ENCODE measurements around the gene THAP4.

Gene THAP4

DNA sequence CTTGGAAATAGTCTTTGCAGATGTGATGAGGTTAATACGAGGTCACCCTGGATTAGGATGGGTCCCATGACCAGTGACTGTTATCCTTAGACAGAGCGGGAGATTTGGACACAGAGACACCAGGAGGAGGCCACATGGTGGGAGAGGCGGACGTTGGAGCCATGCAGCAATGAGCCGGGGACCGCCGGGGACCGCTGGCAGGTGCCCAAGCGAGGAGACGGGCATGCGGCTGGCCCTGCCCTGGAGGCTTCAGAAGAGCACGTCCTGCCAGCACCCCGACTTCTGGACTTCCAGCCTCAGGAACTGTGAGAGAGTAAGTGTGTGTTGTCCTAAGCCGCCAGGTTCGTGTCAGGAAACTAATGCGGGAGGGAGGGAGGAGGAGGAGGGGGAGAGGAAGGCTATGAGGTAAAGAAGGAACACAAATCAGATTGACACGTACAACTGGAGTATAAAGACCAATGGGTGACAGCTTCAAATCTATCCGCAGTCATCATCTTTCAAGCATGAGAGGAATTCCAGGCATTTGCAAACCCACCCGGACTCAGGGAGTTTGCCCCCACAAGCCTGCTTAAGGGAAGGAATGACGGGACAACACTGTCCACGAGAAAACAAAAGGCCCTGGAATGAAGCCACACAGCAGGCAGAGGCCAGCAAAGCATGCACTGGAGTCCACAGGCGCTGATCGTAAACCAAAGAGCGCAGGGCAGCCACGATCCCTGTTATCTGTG, 90.0 kb downstream of the THAP4 start:
- no peak for DNase-seq (ENCODE audit: low spot score)

DNA sequence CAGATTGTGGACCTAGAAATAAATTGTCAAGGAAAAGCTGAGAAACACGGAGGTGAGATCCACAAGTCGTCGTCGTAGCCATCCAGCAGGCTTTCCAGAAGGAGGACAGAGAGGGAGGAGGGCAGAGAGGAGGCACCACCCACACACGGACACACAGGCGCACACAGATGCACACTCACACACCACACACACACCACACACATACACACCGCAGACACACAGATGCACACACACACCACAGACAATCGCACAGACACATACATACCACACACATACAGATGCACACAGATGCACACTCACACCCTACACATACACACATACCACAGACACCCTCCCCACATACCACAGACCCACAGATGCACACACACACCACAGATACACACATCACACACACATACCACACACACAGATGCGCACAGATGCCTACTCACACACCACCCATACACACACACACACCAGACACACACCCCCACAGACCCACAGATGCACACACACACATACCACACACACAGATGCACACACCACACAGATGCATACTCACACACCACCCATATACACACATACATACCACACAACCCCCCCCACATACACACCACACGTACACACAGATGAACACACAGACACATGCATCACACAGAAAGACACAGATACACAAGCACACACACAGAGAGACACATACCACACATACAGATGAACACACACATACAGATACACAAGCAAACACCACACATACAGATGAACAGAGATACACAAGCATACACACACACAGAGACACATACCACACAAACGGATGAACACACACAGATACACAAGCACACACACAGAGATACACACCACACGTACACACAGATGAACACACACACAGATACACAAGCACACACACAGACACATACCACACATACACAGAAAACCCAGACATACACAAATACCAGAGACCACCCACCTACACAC, 91.2 kb downstream of the THAP4 start:
- no peak for DNase-seq (ENCODE audit: low spot score)

DNA sequence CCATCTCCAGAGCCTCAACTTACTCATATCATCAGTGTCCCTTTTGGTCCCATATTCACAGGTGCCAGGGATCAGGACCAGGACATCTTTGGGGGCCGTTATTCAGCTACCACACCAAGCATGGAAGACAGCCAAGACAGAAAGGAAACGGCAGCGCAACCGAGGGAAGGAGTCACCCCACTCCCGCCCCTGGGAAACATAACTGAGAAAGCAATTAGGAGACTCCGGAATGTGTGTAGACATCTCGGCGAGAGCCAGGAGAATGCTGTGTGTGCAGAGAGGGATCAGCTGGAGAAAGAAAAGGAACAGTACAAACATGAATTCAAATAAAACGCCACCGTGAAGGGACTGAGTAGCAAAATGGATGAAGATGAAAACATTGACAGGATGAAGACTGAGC, 91.9 kb downstream of the THAP4 start:
- no peak for DNase-seq (ENCODE audit: low spot score)

DNA sequence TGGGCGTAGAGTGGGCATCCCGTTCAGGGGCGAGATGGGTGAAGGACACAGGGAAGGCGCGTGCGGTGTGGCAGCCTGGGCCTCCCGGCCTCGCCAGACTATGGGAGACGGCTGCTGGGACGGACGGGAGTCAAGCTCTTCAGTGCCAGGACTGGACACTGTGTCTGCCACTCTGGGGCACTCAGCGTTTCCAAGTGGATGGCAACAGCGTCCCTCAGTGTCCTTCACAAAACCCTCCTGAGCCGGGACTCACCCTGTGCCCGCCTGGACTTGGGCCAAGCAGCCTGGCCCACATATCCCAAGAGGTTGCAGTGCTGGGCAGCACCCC, 94.7 kb downstream of the THAP4 start:
- no peak for DNase-seq (ENCODE audit: low spot score)

DNA sequence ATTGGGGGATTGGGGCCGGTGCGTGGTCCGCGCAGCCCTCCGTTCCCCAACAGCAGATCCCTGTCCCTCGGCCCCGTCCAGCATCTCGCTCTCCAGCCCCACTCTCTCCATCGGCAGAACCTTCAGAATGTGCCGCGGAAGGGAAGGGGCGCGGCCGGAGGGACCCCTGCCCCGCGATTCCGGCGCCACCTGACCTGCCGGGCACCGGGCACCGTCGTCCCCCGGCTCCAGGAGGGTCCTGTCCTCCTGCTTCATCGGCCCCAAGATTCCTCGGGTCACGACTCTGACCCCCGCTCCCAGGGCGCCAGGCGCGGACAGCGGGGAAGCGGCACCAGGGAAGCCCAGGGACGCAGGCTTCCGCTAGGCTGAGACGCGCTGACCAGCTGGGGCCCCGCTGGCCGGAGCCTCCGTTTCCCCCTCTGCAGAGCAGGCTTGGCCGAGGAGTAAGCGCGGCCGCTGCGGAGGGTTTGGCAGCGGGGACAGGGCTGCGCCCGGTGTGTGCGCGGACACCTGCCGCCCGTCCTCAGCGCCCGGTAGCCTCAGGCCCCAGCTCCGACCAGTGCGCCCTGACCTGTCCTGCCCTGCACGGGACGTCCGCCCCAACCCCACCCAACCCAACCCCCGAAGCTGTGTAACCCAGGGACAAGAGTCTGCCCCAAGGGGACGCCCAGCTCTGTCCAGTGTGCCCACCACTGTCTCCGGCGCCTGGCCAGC, 95.2 kb downstream of the THAP4 start:
- DNase-seq (ENCODE audit: low spot score) = no peak

DNA sequence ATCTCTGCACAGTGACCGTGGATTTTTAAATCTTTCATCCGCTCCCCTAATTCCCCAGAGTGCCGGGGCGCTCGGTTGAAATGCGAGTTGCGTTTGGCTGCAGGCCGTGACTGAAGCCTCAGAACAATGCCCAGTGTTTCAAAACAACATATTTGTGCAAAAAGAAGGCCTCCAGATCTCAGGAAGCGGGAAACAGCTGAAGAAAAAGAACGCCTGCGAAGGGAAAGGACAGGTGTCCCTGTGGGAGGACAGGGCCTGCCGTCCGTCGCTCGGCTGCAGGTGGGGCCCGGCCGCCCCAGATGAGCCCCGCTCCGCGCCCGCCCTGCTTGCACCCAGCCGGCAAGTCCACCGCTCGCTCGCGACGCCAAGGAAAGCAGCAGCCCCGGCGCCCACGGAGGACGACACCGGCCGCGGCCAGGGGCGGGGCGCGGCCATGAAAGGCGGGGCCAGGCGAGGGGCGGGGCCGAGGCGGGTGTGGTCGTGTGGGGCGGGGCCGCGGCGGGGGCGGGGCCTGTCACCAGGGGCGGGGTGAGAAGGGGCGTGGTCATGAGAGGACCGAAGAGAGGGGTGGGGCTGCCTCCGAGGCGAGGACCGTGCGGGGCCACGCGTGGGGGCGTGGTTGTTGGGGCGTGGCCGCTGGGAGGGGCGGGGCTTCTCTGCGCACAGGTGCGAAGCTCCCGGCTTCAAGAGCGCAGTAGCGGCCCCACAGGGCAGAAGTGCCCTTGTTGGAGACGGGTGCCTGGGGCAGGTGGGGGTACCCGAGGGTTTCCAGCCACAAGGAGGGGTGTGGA, 96.0 kb downstream of the THAP4 start:
- peak; percentile 29 for DNase-seq (ENCODE audit: low spot score)

DNA sequence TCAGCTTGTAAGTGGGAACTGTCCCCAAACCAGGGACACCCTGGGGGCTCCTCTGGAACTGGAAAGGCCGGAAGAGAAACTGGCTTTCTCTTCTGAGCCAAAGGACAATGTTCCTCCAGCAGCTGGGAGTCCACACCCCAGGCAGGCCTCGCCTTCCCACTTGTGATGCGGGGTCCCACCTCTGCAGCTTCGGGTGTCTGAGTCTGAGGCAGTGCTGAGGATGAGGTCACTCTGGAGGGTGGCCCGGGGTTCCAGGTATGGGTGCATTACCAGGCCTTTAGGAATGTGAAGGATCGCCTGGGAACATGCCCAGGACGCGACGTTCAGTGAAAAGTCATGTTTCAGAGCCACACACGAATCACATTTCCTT, 96.6 kb downstream of the THAP4 start:
- DNase-seq (ENCODE audit: low spot score) = no peak

DNA sequence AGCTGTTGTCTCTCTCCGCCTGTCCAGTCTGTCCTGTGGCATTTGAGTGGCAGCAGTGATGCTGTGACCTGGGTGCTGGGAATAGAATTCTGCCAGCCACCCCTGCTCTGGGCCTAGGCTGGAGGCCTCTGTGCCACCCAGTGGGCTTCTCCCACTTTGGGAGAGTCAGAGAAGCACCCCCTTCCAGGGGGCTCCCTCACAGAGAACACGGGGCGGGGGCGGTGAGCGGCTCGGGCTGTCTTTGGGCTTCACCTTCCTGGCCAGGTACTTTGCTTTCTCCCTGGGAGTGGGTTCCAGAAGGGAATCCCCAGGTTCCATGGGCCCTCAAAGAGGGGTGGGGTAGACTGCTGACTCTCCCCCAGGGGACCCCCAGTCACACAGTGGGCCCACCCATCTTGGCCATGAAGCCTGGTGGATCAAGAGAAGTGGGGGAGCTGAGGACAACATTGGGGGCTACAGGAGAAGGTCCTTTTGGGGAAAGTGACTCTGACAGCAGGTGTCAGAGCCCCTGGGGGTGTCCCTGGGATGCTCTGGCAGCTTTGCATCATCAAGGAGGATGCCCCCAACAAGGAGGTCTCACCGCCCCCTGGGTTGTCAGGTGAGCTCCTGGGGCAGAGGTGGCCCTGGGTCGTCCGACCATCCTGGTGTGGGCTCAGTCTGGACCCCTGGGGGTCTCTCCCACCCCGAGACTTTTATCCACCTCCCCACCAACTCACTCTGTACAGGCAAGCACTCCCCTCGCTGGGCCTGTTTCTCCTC, 97.2 kb downstream of the THAP4 start:
- no peak for DNase-seq (ENCODE audit: low spot score)

DNA sequence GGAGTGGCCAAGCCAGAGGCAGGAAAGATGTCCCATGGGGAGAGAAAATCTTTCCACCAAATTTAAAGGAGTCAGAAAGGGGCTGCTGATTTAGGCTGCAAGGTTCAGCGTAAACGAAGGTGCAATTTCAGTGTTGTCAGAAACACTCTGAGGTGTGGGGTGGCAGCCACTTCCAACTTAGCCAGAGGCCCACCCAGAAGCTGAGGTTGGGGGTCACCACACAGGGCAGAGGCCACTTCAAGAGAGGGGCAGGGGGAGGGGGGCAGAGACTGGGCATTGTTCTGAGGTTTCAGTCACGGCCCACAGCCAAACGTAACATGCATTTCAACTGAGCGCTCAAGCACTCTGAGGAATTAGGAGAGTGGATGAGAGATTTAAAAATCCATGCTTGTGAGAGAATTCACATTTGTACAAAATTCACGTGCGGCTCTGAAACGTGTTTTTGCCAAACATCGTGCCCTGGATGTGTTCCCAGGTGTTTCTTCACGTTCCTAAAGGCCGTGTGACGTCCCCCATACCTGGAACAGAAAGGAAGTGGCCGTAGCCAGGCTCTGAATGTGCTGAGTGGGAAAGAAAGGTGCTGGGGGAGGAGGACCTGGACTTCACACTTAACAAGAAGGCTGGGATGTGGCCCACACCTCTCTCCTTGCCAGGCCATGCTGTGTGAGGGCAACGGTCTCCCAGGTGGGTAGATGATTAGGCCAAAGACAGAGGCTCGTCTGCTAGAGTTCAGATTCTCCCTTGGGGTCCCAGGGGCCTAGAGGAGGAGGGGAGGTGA, 97.9 kb downstream of the THAP4 start:
- no peak for DNase-seq (ENCODE audit: low spot score)

DNA sequence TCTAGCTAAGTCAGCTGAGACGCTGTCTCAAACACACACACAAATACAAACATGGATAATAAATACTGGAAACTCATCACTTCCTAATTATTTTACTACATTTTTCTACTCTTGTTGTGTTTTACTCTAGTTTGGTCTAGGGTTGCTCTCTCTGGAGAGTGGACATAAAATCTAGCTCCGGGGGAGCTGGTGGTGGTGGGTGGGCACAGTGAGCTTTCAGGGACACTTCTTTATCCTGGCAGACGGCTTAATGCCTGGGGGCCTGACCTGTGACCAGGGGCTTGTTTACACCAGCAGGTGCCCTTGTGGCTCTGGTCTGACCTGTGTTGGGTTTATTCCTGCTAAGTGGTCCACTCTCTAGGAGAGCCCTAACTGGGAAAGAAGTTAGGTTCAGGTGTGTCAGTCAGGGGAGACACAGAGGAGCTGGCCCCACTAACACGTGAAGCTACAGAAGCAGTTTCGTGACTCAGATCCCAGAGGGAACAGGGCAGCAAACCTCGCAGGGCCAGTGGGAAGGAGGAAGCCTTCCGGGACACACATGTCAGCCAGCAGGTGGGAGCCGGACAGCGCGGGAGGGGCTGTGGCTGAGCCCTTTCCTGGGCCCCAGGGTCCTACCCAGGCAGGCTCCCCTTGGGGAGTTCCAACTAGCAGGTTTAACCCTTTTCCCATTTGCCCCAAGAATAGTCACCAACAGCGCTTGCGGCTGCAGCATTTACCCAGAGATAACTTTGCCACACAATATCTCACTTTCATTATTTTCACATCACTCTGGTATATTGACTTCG, 100.9 kb downstream of the THAP4 start:
- no peak for DNase-seq (ENCODE audit: low spot score)

DNA sequence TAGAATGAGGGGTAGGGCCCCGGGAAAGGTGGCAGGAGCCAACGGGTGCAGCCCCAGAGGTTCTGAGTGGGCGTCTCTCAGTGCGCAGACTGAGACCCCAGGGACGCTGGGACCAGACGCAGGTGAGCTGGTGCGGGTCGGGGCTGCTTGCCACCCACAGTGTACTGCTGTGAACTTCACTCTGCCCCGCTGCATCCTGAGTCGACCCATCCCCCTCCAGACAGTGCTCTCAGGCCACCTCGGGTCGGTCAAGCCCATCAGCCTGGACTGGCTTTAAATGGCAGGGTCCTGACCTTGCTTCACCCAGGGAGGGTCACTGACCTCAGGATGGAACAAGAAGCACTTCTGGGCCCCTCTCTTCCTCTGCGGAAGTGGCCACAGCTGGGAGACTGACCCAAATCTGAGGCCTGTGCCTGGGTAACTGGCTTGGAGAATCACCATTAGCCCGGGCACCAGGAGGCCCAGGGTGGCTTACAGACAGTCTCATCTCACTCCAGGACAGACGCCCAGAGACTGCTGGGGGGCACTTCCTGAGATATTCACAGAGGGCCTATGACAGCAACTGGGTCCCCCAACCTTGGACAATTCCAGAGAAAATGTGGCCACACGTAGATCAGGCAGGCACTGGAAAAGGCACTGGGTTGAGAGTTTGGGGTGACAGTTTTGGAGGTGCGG, 102.1 kb downstream of the THAP4 start:
- DNase-seq (ENCODE audit: low spot score) = no peak
